GM19193 (cell line): Measurements from ENCODE around the gene PRKCE.

Source experiments
- POLR2A ChIP-seq: IDR thresholded peaks from 4 replicates; pipeline ENCODE4 v1.6.1; 2011; ENCODE audit not compliant: insufficient read depth, insufficient read length; ENCODE audit errors: extremely low read depth

Gene PRKCE

DNA sequence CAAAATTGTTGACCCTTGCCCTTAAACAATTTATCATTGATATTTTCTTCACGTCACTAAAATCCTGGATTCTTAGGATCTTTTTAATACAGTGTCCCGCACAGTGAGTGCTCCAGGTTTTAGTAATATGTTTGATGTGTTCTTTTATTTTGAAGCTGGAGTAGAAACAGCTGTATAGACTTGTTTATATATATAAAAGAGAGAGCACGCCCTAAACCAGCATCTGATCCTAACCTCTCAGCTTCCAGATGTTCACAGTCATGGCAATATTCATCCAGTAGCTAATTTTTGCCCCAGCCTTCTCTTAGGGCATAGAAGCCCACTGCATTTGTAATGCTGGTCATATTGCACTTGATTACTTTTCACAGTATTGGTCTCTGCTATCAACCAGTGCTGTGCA lies 475.7 kb downstream of the PRKCE start:
- TF ChIP-seq POLR2A, result no peak

DNA sequence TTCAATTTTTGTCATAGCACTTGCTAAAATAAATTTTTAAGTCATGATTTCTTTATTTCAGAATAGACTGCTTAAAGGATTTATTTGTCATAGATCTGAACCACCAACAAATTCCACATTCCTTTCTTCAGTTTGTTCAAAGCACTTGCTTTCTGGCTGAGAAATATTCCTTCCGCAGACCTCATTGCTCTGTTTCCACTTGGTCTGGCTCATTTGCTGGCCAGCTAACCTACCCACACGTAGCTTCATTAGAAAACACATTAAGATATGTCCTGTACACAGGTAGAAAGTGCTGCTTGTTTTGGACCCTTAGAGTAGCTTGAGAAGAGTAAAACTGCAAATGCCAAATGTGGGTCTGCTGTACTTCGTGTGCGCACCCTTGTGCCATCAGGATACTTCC lies 479.0 kb downstream of the PRKCE start:
- TF ChIP-seq POLR2A, result no peak

DNA sequence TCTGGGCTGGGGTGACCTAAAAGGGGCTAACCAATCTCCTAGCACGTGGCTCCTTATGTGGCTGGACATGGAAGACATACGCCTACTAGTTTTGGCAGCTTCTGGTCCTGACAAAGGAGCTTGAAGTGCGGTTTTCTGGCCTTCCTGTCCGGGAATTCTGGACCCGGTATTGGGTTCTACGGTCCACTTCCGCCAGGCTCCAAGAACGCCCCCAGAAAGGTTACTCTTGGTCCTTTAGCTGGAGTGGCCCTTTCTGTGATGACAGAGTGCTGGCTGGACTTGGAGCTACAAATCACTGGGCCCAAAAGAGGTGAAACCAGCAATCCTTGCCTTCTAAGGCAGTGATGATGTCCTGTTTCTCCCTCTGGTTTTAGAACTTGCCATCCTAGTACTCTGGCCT lies 481.5 kb downstream of the PRKCE start:
- TF ChIP-seq POLR2A, result no peak

DNA sequence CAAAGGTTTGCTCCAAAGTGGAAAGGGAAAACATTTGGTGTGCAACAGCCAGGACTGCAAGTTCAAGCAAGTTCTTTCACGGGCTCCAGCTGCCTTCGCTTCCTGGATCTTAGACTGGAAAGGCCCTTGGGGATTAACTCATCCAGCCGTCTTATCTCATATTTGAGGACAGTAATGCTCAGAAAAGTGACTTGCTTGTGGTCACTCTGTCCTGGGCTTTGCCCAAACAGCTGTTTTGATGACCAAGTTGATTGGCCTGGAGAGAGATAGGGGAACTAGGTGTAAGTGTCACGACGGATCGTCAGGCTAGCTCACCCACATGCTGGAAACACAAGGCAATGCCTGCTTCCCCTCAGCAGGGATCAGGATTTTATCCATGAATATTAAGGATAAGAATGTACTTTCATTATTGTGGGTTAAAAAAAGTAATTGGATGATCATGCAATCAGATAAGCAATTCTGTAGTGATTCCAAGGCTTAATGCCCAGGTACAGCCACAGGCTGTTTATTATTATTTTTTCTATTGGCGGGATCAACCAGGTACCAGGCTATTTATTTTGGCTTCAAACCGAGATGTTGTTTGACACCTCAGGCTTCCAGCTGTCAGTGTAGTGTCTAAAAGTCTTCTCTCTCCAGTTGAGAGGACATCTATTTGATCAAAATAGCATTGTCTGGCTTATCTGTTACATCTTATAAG lies 483.2 kb downstream of the PRKCE start:
- TF ChIP-seq POLR2A, result no peak

DNA sequence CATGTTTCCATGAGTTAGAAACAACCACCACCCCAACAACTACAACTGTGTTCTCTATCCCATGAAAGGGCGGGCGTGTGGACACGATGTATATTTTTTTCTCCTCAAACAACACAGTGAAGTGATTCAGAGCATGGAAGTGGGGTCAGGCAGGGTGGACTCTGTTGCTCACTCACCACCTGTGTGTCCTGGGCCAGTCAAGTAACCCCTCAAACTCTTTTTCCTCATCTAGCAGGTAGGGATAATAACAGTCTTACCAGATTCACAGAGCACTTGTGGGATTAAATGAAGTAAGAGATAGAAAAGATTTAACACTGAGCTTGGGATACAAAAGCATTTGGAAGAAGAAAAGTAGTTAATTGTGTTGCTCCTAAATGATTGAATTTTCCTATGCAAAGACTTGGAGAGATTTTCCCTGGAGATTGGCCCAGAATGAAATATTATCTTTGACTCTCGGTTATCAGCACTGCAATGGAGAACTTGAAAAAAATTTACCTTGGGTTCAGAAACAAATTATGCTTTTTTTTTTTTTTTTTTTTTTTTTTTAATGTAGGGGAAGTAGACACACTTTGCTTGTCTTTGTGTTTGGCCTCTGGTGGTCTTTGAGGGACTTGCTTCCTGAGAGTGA lies 483.9 kb downstream of the PRKCE start:
- TF ChIP-seq POLR2A, result no peak

DNA sequence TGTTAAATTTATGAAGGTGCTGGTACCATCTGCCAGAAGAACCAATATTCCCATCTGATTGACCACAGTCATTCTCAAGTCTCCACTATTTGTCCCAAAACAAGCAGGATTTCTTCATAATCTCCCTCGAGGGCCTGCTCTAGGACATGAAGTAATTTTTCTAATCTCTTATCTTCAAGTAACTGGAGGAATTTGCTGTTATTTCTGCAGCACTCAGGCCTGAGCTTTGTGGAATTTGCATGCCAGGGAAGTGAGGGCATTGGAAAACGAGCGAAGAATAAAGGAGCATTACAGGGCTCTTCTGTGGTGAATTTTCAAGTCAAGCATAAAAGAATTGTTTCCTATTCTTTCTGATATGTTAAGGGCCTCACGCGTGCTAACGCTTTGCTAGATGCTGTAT lies 484.5 kb downstream of the PRKCE start:
- TF ChIP-seq POLR2A, result no peak

DNA sequence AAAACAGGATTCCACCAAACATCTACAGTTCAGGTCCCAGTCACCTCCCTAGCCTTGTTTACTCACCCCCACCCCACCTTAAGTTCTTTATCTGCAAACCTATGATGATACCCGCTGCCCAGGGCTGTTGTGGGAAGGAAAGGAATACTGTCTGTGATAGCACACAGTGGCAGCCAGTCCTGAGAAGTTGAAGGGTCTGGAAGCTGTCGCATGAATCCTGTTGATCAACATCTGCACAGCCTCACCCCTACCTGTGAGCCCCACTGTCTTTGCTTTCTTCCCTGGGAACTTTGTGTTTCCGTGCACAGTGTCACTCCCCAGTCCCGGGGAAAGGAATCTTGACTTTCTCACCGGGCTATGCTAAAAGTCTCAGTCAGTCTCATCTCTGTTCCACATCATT lies 485.0 kb downstream of the PRKCE start:
- no peak for TF ChIP-seq POLR2A

DNA sequence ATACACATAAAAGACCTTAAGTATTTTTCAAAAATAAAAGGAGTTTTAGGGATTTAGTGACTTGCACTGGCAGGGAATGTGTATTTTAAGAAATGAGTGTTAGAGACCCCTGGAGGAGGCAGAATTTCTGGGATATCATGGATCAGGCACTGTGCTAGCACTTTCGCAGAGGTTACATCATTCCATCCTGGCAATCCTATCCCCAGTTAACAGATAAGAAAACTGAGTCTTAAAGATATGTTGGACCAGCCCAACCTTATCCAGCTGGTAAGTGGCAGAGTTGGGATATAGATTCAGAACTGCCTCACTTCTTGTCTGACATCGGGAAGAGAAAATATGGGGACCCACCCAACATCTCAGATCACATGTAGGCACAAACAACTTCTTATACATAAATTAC lies 485.5 kb downstream of the PRKCE start:
- no peak for TF ChIP-seq POLR2A

DNA sequence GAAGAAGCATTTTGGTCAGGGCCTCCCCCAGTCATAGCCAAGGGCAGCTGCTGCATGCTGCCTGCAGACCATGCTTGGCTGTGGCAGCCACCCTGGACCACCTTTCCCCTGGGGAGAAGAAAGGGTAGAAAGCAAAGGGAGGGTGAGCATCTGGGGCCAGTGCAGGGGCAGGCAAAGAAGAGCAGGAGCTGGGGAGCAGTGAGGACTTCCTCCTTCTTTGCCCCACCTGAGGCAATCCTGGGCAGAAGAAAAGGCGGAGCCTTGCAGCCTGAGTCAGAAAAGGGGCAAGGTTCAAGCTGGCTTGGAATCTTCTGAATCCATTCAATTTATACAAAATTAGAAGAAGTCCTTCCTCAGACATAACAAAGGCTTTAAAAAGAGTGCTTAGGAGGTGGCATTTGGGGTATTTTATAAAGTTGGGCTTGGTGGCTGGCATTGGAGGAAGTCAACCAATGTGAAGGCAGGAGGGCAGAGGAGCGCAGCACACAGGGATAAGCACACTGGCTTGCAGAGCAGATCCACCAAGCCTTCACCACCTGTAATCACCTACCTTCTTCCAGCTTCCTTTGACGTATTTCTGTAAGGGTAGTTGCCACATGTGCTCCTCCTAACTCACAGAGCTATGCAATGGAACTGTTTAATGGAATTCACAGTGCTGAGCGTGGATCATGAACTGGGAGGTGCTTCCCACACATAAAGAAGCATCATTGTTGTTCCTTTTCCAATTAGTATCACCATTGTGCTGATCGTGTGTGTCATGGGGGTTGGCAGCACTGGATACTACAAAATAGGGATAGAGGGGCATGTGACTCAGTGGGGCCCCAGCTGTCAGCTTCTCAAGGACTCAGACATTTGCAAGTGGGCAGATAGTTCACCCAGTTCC lies 491.3 kb downstream of the PRKCE start:
- TF ChIP-seq POLR2A, result no peak

DNA sequence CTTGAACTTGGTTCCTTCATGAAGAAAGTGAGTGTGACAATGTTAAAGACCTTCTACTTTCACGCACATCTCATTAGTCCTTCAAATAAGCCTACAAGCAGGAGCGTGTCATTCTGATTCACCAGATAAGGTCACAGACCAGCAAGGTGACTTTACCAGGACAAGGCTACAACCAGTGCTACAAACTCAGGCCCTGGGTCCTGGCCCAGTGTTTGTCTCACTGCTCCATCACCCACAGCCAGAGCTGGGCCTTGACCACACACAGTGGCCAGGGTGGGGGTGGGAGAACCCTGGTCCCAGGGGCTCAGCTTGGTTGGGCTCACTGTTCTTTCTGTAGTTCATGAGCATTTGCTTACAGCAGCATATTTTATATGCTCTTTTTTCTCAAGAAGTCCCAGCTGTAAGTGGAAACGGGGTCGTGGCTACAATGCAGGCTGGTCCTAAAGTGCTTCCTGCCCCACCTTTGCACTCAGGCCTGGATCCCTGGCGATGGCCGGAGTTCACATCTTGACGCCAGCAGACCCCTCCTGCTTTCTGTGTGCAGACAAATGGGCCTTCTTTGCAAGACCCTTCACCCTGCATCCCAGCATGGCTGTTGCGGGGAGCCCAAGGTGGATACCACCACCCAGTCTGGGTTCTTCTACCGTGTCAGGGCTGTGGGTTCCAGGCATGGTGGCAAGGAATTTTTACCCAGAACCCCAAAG lies 492.1 kb downstream of the PRKCE start:
- TF ChIP-seq POLR2A, result no peak

DNA sequence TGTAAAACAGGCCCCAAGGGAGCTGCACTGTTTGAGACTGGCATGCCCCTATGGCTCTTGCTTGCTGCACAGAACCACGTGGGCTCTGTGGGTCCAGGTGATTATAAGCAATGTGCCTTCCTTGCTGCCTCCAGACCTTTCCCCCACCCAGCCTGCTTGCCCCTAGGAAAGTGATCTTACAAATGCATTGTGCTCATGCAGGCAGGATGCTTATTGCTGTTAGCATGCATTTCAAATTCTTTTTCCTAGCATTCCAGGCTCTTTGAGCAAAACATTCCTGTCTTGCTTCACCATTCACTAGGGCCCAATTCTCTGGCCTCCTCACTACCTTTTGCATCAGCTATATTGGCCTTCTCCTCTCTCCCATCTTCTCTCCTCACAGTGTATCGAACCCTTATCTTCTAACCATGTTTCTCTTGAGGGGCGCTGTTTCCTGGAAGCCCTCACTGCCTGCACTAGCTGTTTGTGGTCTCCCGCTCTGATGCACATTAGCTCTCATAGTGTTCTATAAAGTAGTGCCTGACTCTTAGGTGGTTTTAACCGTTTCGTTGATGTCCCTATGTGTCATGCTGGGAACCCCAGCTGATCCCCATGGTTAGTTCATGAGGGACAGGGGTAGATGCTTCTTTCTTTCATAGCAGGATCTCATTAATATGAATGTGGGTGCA lies 492.8 kb downstream of the PRKCE start:
- no peak for TF ChIP-seq POLR2A

DNA sequence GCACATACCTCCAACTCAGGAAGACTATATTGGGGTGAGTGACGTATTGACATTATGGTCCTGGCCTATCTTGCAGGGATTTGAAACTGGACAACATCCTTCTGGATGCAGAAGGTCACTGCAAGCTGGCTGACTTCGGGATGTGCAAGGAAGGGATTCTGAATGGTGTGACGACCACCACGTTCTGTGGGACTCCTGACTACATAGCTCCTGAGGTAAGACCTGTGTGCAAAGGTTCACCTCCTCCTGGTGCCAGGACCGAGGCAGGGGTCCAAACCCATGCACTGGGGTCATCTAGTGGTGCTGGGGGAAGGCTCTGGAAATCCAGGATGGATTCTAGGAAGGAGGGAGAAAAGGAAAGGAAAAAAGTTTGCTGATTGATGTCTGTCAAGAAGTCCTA lies 493.5 kb downstream of the PRKCE start:
- no peak for TF ChIP-seq POLR2A

DNA sequence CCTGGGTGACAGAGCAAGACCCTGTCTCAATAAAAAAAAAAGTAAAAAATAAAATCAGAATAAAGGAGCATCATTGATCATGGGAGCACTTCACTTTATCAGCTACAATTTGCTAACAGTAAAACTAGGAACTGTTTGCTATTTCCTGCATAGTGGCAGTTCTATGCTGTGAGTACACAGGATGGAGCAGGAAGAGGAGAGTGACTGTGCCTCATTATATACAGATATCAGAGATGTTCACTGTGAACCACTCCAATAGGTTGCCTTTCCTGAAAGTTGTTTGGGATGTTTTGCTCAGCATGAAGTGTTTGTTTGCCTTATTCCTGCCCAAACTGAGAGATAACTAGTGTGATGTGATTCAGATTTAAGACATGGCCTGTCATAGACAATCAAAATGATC lies 494.4 kb downstream of the PRKCE start:
- TF ChIP-seq POLR2A, result no peak

DNA sequence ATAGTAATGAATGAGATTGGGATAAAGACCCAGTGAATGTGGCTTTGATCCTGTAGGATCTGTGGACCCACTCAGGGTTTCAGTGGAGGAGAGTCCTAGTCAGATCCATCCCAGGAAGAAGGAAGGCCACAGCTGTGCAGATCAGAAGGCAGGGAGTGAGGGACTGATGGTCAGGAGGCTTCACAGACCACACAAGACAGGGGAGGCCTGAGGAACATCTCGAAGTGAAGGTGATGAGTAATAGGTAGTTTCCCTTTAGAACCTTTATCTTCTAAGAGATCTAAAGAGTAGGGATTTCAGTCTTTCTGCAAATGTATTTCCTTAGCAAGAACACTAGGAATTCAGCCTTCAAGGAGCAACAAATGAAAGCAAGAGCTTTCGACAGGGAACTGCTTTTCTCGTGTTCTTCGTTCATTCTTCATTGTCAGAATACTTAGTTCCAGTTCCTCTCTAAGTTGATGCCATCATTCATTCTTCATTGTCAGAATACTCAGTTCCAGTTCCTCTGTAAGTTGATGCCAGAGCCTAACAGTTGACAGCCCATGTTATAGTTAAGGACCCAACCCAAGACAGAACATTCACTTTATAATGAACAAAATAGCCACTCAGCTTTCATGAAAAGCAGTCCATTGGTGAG lies 495.5 kb downstream of the PRKCE start:
- no peak for TF ChIP-seq POLR2A

DNA sequence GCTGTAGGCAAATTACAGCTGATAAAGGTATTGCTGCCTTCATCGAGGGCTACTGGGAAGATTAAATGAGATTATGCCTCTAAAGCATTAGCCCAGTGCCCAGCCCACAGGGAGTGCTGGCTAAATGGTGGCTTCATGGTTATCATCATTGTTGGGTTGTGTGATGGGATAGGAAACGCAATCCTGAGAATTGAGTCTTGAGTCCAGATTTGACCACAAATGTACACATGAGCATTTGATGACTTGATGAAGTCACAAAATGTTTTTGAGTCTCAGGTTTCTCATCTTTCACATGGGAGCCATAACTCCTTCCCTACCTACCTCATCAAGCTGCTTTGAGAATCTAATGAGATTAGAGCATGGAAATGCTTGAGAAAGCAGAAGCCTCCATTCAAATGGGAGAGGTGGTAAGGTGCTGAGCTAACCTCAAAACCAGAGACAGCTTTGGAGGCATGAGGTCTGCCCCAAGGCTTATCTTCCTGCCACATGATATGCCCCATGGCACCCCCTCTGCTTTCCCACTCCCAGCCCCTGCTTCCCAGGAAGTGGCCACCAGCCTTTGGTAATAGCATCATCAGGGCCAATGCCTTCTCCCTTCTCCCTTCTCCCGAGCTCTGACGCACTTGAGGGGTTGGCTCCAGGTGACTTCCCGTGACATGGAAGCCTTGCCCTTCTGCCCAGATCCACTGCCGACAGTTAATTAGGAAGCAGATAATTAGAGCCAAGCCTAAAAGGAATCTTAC lies 496.3 kb downstream of the PRKCE start:
- no peak for TF ChIP-seq POLR2A
